Amygdala (tissue), 56 donors: ENCODE data around the gene CACNB1.

Source experiments
- DNase-seq, 56 donors: peaks; one replicate each; lab custom pipeline; 2025; lab: John Stamatoyannopoulos, UW

Gene CACNB1

GRCh38 chr17:39158623-39159022 is 38.8 kb downstream of the CACNB1 start:
- DNase-seq: no peak

- no peak for DNase-seq
Observed at GRCh38 chr17:39156491-39156890, 41.0 kb downstream of the CACNB1 start.

DNA sequence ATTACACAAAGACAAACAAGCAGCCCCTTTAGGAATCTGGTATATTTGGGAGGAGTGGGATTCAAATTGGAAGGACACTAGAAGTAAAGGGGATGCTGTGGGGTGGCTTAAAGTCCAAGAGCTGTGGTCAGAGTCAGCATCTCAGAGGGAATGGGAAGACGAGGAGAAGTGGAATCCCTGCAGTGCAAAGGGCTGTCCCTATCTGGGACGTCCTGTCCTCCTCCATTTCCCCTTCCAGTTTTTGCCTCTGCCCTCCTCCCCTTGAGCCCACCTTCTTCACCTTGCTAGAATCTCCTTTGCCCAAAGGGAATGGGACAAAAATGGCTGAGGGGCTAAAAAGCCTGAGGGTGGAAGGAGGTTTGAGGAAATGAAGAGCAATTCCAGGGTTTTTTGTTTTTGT is 41.8 kb downstream of the CACNB1 start:
- no peak for DNase-seq

DNA sequence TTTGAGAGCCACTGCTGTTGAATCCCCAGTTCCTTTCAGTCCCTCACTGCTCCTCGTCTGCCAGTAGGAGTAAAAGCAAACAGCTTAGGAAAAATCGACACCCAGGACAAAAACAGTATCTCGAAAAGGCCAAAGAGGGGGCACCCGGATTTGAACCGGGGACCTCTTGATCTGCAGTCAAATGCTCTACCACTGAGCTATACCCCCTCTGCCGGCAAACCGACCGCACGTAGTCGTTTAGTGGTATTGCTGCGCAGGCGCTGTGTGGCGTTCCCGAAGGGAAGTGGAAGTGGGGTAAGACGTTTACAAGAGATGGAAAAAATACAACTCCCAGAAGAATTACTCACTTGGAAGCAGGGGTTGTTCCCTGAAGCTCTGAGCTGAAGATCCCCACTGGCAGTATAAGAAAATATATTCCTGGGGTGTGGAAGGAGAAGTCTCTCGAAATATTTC is 43.8 kb downstream of the CACNB1 start:
- peak; percentile 49 to 95 (median 85) for DNase-seq

- DNase-seq: no peak
Observed at GRCh38 chr17:39151943-39152818, 45.3 kb downstream of the CACNB1 start.

- peak in 1 of 56 donors; percentile 34 for DNase-seq
Observed at GRCh38 chr17:39151150-39151942, 46.1 kb downstream of the CACNB1 start, which contains the start of gene PLXDC1. TSS of gene PLXDC1 (minus strand) at chr17:39151637. CDS start at chr17:39151437, 200 bp downstream.

GRCh38 chr17:39150795-39151149 is 46.7 kb downstream of the CACNB1 start:
- no peak for DNase-seq

- no peak for DNase-seq
Observed at GRCh38 chr17:39150104-39150634, 47.3 kb downstream of the CACNB1 start.

GRCh38 chr17:39147221-39148185 is 50.0 kb downstream of the CACNB1 start:
- no peak for DNase-seq

DNA sequence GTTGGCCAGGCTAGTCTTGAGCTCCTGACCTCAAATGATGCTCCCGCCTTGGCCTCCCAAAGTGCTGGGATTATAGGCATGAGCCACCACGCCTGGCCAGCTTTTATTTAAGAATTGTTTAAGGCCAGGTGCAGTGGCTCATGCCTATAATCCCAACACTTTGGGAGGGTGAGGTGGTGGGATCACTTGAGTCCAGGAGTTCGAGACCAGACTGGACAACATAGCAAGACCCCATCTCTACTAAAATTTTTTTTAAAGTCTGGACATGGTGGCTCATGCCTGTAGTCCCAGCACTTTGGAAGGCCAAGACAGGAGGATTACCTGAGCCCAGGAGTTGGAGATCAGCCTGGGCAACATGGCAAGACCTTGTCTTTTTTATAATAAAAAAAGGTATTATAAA is 51.2 kb downstream of the CACNB1 start:
- DNase-seq: no peak

- DNase-seq: no peak
Observed at GRCh38 chr17:39145143-39145542, 52.3 kb downstream of the CACNB1 start.

DNA sequence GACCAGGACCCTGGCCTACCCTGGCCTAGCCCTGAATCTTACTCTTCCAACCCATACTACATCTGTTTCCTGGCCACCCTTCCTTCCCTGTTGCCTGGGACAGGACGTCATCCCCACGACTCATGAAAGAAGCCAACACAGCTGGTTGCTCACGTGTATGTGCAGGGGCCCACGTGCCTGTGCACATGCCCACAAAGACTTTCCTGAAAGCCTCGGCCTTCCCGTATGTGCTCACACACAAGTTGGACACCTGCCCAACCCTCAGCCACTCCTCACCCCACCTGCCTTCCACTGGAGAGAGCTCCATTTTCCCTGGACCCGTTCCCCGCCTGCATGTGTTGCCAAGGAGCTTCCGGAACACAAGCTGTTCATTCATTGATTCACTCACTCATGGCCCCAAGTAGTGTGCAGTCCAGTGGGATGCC is 53.0 kb downstream of the CACNB1 start:
- DNase-seq: peak in 16 of 56 donors; percentile 12 to 56 (median 30)

DNA sequence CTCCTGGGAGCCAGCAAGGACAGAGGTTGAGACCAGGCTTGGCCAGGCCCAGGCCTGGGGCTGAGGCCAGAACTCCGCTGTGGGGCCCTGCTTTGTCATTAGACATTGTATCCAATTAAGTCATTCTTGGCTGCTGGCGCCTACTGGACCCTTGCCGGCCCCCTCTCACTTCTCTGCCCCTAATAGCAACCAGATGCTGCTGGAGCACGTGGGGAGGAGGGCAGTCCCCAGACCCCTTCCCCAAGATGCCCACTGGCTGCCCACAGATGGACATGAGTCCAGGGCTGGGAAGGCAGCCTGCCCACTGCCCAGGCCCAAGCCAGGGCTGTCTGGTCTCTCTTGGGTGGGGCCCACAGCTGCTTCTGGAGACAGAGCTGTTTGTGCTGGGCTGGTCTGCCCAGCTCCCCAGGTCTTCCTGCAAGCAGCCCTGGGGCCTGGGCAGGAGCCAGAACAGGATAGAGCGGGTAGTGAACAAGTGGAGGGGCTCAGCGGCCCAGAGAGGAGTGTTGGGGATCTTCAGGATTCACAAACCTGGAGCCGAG is 53.8 kb downstream of the CACNB1 start:
- DNase-seq: peak in 6 of 56 donors; percentile 19 to 34 (median 22)

- DNase-seq: no peak
Observed at GRCh38 chr17:39141915-39142664, 55.4 kb downstream of the CACNB1 start.

DNA sequence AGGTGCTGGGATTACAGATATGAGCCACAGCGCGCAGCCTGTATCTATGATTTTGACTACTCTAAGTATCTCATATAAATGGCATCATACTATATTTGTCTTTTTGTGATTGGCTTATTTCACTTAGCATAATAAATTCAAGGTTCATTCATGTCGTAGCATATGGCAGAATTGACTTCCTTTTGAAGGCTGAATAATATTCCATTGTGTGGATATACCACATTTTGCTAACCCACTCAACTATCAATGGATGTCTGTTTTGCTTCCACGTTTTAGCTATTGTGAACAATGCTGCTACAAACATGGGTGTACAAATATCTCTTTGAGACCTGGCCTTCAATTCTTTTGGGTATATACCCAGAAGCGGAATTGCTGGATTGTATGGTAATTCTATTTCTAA is 56.2 kb downstream of the CACNB1 start:
- DNase-seq: no peak

- no peak for DNase-seq
Observed at GRCh38 chr17:39139561-39139960, 57.9 kb downstream of the CACNB1 start.

DNA sequence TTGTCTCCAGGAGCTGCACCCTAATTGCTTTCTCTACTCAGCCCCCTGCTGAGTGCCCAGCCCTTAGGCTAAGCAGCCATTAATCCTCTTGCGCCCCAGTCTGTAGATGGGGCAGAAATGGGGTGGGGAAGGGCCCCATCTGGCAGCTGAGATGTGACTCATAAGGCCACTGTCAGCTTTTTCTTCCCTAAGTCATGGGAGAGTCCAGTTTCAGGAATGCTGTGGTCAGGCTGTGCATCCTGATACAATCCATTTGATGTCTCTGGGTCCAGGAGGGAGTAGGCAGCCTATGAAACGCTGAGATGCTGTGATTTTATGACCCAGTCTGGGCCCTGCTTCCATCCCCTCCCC is 58.3 kb downstream of the CACNB1 start:
- DNase-seq: no peak

- DNase-seq: no peak
Observed at GRCh38 chr17:39138431-39139160, 58.9 kb downstream of the CACNB1 start.
